A673 (cell line): ENCODE results near the gene LDB3. TPM values are rescaled to one million over a fixed set of nuclear protein-coding genes. Genes with fewer than 3 reads are reported as not detected.

Experiments
- BruUV-seq: library from RNA; stranded (reverse); fragments of 400-500 nt; replicated peaks from 2 replicates; lab custom pipeline; 2021; lab: Mats Ljungman, UMichigan
- CTCF ChIA-PET: fragments of 300-600 bp; sonication (Branson Sonifier 250); formaldehyde crosslinking; loops from one replicate; lab custom pipeline; 2022; ENCODE audit warnings: antibody characterized with exemption; lab: Charles Lee
- POLR2A ChIA-PET: fragments of 300-600 bp; sonication (Branson Sonifier 250); formaldehyde crosslinking; loops from one replicate; lab custom pipeline; 2022; ENCODE audit warnings: antibody characterized with exemption; ENCODE audit not compliant: low non-redundant PET; lab: Charles Lee
- DNase-seq: peaks from one replicate; pipeline ENCODE4 v3.0.0-alpha.2; 2015; ENCODE audit warnings: low spot score
- H3K27ac ChIP-seq: fragments of 200-600 bp; sonication (generic); 2 replicates; pipeline ENCODE4 v1.5.1; 2016; ENCODE audit warnings: mixed run types, low read depth, mild to moderate bottlenecking, mixed read lengths, antibody characterized with exemption, low read length; ENCODE audit not compliant: poor library complexity, severe bottlenecking
- H3K27me3 ChIP-seq: fragments of 200-600 bp; sonication (generic); replicated peaks from 2 replicates; pipeline ENCODE4 v1.6.1; 2017; ENCODE audit warnings: mixed run types, low read depth, mild to moderate bottlenecking, mixed read lengths, antibody characterized with exemption, low read length; ENCODE audit not compliant: insufficient read depth, poor library complexity
- H3K36me3 ChIP-seq: fragments of 200-600 bp; sonication (generic); 2 replicates; pipeline ENCODE4 v1.6.1; 2016; ENCODE audit warnings: mixed run types, mild to moderate bottlenecking, mixed read lengths, antibody characterized with exemption, low read length; ENCODE audit not compliant: insufficient read depth, poor library complexity, severe bottlenecking
- H3K4me1 ChIP-seq: fragments of 200-600 bp; sonication (generic); 2 replicates; pipeline ENCODE4 v1.6.1; 2017; ENCODE audit warnings: mixed run types, mild to moderate bottlenecking, mixed read lengths, antibody characterized with exemption, low read length; ENCODE audit not compliant: insufficient read depth, poor library complexity, severe bottlenecking
- H3K4me3 ChIP-seq: fragments of 200-600 bp; sonication (generic); 2 replicates; pipeline ENCODE4 v1.5.1; 2016; ENCODE audit warnings: low read depth, mixed run types, mild to moderate bottlenecking, mixed read lengths, low read length; ENCODE audit not compliant: poor library complexity, severe bottlenecking
- H3K9me3 ChIP-seq: fragments of 200-600 bp; sonication (generic); 2 replicates; pipeline ENCODE4 v1.6.1; 2016; ENCODE audit warnings: mixed run types, low read depth, mild to moderate bottlenecking, mixed read lengths, antibody characterized with exemption, low read length; ENCODE audit not compliant: poor library complexity, severe bottlenecking
- EZH2 ChIP-seq: fragments of 200-600 bp; sonication (generic); IDR thresholded peaks from 2 replicates; pipeline ENCODE4 v1.6.1; 2017; ENCODE audit warnings: borderline replicate concordance, low read depth, mild to moderate bottlenecking, mixed read lengths, antibody characterized with exemption, low read length; ENCODE audit not compliant: poor library complexity, severe bottlenecking
- intact Hi-C: fragments of 100-400 bp; cut with micrococcal nuclease; formaldehyde crosslinking; loops from one replicate; pipeline ENCODE4 v1.10.0; 2022; ENCODE audit not compliant: unreplicated experiment
- total RNA-seq: library from RNA; stranded (reverse); gene quantifications from 2 replicates; pipeline ENCODE4 v1.2.3, GENCODE V29; 2021
- TF ChIP-seq, protein P1 (sequence below): fragments of 300-800, 200-600 bp; sonication (generic); conservative IDR thresholded peaks from 2 replicates; pipeline ENCODE4 v1.5.1; 2017; ENCODE audit warnings: low read depth, mild to moderate bottlenecking, antibody characterized with exemption, low read length, moderate library complexity, mixed read lengths

The LDB3 gene
- total RNA-seq, 1 experiment from 2014 or later = 0.34 TPM

DNA sequence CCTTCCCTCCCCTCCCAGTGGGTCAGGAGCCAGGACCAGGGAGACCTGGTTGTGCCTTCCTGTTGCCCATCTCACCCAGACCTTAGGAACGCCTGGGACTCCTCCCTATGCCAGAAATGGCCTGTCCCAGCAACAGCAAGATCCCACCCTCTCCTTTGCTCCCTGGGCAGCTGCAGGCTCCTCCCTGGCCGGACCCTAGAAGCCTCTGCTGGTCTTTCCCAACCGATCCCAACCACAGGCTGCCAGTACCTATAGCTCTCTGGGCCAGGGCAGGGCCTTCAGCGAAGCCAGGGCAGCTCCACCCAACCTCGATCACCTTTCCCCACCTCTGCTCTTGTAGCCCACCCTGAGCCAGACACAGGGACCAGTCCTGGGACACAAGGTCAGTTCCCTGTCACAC is 21.9 kb downstream of the LDB3 start:
- Histone ChIP-seq H3K27ac (no peak overlapping the region), H3K27me3 (no peaks in the 10 kb centered on the region), H3K9me3 (no peaks in the 10 kb centered on the region), H3K4me1 (peaks cover 23% of the 10 kb centered on the region), H3K36me3 (no peaks in the 10 kb centered on the region), H3K4me3 (no peak overlapping the region)
- intact Hi-C loops = no loop called here
- CTCF ChIA-PET = no interaction called here
- DNase-seq = no peak
- TF ChIP-seq EZH2 = no peak
- TF ChIP-seq, protein P1, sequence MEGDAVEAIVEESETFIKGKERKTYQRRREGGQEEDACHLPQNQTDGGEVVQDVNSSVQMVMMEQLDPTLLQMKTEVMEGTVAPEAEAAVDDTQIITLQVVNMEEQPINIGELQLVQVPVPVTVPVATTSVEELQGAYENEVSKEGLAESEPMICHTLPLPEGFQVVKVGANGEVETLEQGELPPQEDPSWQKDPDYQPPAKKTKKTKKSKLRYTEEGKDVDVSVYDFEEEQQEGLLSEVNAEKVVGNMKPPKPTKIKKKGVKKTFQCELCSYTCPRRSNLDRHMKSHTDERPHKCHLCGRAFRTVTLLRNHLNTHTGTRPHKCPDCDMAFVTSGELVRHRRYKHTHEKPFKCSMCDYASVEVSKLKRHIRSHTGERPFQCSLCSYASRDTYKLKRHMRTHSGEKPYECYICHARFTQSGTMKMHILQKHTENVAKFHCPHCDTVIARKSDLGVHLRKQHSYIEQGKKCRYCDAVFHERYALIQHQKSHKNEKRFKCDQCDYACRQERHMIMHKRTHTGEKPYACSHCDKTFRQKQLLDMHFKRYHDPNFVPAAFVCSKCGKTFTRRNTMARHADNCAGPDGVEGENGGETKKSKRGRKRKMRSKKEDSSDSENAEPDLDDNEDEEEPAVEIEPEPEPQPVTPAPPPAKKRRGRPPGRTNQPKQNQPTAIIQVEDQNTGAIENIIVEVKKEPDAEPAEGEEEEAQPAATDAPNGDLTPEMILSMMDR = no peak
- no TSS peak for BruUV-seq
- POLR2A ChIA-PET = no interaction called here

DNA sequence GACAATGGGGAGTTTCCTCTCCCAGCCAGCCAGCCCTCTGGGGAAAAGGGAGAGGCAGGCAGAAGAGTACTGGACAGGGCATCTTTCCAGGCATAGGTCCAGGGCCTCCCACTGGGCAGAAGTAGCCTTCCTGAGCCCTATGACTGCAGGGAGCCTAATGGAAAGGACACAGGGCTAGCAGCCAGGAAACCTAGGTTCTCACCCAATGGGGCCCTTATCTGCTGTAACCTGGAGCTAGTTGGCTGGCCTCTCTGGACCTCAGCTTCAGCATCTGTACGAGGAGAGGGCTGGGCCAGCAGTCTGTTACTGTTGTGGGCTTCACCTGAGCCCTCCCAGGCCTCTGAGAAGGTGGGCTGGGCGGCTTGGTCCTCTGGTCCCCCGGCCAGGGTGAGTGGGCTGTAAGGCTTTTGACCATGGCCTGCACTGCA is 22.4 kb downstream of the LDB3 start:
- intact Hi-C loops = no loop called here
- ChIA-PET CTCF (interaction anchor here (0.6 kb wide), 1 partner anchor 44 kb away, joined by 3 read pairs; no protein-coding TSS in a partner anchor), POLR2A (no interaction called here)
- H3K9me3 ChIP-seq = no peaks in the 10 kb centered on the region
- no peaks in the 10 kb centered on the region for H3K27me3 ChIP-seq
- no peak for DNase-seq
- H3K36me3 ChIP-seq = no peaks in the 10 kb centered on the region
- BruUV-seq = no TSS peak
- peaks cover 23% of the 10 kb centered on the region for H3K4me1 ChIP-seq
- no peak overlapping the region for H3K4me3 ChIP-seq
- TF ChIP-seq, protein P1 = no peak
- no peak for TF ChIP-seq EZH2
- no peak overlapping the region for H3K27ac ChIP-seq

DNA sequence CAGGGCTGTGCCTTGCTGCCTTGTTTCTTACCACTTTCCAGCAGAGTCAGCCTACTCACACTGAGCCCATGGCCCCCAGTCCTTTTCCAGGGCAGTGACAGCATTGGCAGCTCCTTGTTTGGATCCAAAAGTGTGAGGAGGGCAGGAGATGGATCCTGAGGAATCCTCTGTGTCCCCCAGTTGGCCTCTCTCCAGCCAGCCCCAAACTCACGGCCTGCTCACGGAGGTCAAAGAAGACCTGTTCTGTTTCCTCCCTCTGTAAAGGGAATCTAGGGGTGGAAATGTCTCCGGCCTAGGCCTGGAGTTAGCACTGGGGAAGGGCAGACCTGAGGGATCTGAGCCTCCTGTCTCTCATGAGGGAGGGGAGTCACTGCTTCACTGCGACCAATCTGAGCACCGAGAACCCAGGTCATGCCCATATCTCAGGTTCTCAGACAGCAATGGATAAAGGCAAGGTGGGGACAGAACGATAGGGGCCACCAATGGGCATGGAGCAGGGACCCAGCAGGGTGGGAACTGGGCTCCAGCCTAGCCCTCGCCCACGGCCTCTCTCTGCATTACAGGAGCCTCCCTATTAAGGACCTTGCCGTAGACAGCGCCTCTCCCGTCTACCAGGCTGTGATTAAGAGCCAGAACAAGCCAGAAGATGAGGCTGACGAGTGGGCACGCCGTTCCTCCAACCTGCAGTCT is 23.2 kb downstream of the LDB3 start:
- TF ChIP-seq EZH2 = no peak
- TF ChIP-seq, protein P1 = no peak
- BruUV-seq = no TSS peak
- Histone ChIP-seq H3K4me3 (no peak overlapping the region), H3K4me1 (peaks cover 23% of the 10 kb centered on the region), H3K27me3 (no peaks in the 10 kb centered on the region), H3K27ac (no peak overlapping the region), H3K36me3 (no peaks in the 10 kb centered on the region), H3K9me3 (no peaks in the 10 kb centered on the region)
- ChIA-PET CTCF (interaction anchor here (0.6 kb wide), 1 partner anchor 43 kb away, joined by 3 read pairs; no protein-coding TSS in a partner anchor), POLR2A (no interaction called here)
- intact Hi-C loops = no loop called here
- DNase-seq = no peak
